MG63 (cell line): Measurements from ENCODE around the gene SEC11A. TPM values are rescaled to one million over a fixed set of nuclear protein-coding genes. Genes with fewer than 3 reads are reported as not detected.
"Not testable (repeated sequence)": the region's sequence is repeated elsewhere in the genome, so short reads cannot be mapped to it uniquely, and the experiment has no call there.

Experiments used
- DNase-seq: peaks from one replicate; pipeline ENCODE4 v3.0.0-alpha.2; 2020
- H3K27me3 ChIP-seq: fragments of 250-450 bp; sonication (Bioruptor Pico); 2 replicates; pipeline ENCODE4 v1.5.1; 2020; ENCODE audit warnings: mild to moderate bottlenecking, moderate library complexity
- H3K36me3 ChIP-seq: fragments of 250-450 bp; sonication (Bioruptor Pico); 2 replicates; pipeline ENCODE4 v1.5.1; 2020; ENCODE audit warnings: mild to moderate bottlenecking, moderate library complexity
- H3K4me3 ChIP-seq: fragments of 250-450 bp; sonication (Bioruptor Pico); 2 replicates; pipeline ENCODE4 v1.5.1; 2020; ENCODE audit warnings: mild to moderate bottlenecking, moderate library complexity
- H3K9me3 ChIP-seq: fragments of 250-450 bp; sonication (Bioruptor Pico); 2 replicates; pipeline ENCODE4 v1.5.1; 2020; ENCODE audit warnings: mild to moderate bottlenecking, moderate library complexity
- total RNA-seq: library from RNA; depleted of rRNA; stranded (reverse); fragments of >200 nt; shearing (Covaris generic); gene quantifications from 2 replicates; pipeline ENCODE4 v1.2.3, GENCODE V29; 2014; ENCODE audit warnings: low replicate concordance

Gene SEC11A
- total RNA-seq, 1 experiment from 2014 or later = 294 TPM

DNA sequence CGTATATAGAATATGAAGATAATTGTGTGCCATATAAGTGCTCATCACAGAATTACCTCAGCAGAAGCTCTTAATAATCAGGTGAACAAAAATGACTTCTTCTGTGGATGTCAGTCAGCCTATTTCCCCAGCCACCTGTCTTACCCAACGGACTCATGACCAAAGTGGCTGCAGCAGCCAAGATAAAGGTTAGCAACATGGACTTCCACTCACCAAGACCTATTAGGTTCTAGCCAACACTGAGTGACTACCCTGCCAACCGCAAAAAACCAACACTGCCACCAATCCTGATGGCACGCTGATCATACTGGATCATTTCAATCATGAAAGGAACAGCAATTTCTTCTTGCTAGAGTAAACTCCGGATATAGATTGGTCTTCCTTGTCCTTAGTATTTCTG, 12.1 kb downstream of the SEC11A start:
- no peak overlapping the region for H3K4me3 ChIP-seq
- H3K27me3 ChIP-seq = no peaks in the 10 kb centered on the region
- peaks cover 42% of the 10 kb centered on the region for H3K36me3 ChIP-seq
- no peak for DNase-seq
- H3K9me3 ChIP-seq = no peaks in the 10 kb centered on the region

DNA sequence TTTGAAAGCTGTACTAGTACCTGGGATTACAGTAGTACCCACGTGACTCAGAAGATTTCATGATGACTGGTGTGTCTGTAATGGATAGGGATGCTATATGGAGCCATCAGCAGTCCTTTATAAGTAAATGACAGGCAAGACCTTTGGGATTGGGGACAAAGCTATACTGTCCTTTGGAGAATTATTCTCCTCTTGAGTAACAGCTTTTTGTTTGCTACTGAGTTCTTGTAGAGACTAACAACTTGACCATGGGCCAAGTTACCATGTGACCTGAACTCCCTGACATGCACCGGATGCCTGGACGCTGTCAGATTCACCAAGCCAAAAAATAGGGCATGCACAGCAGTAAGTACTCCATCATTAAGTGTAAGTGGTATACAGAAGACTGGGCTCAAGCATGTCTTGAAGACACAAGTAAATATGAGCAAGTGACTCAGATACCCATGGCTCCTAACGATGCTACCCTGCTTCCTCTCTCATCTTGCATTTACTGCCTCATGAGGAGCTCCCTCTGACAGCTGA, 12.9 kb downstream of the SEC11A start:
- no peaks in the 10 kb centered on the region for H3K27me3 ChIP-seq
- peaks cover 35% of the 10 kb centered on the region for H3K36me3 ChIP-seq
- no peak overlapping the region for H3K4me3 ChIP-seq
- no peaks in the 10 kb centered on the region for H3K9me3 ChIP-seq
- DNase-seq = no peak

DNA sequence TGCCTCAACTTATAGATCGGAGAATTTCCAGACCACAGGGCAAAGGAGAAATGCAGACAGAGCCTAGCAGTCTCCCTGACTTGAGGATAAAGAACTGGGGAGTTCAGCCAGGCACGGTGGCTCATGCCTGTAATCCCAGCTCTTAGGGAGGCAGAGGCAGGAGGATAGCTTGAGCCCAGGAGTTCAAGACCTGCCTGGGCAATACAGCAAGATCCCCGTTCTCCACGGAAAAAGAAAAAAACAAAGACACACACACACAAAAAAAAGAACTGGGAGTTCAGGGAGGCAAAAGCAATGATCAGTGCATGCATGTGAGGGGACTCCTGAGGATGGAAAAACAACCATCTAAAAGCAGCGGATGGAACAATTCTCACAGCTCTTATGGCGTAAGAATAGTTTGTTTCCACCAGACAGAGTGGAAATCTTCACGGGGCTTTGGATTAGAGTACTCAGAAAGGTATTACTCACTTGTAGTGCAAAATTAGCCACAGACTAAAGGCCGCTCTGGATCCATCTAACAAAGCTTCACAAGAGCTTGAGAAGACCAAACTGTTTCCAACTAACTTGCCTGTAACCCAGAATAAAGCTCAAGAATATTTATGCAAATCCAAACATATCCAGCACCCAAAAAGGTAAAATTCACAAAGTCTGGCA, 16.3 kb downstream of the SEC11A start:
- Histone ChIP-seq H3K4me3 (no peak overlapping the region), H3K36me3 (peaks cover 18% of the 10 kb centered on the region), H3K27me3 (no peaks in the 10 kb centered on the region), H3K9me3 (no peaks in the 10 kb centered on the region)
- DNase-seq = no peak

DNA sequence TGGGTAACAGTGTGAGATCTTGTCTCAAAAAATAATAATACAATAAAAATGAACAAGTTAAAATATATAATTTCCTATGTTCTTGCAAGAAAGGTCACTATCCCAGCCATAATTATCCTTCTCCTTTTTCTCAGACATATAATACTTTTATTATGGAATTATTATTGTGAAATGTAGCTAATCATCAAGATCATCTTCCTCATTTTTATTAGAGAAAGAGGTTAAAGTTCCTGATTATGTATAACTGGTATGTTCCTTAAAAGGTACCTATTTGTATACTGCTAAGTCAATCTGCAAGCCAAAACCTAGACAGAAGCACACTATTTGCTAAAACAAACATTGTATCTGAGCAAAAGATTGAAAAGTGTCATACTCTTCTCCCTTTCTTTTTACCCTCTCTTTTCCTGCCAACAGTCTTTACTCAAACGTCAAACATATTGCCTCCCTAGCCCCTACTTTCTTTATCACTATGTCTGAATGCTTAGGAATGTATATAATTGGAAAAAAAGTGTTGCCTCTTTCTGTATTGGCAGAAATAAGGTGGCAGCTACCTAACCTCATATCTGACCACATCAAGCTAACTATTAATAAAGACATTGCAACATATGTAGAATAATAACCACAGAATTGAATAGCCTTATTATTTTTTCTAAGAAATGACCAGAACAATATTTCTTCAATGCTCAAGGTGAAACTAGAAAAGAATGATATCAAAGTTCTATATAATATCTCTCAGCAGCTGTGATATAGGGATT, 18.5 kb downstream of the SEC11A start:
- no peak for DNase-seq

DNA sequence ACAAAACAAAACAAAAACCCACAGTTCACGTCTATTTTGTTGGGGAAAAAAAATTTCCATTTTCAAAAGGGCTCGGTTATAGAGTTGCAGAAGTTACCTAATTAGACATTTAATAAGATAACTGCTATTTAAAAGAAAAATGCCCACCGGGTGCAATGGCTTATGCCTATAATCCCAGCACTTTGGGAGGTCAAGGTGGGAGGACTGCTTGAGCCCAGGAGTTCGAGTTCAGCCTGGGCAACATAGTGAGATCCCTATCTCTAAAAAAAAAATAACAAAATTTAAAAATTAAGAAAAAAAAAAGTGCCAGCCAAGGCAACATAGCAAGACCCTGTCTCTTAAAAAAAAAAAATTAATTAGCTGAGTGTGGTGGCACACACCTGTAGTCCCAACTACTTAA, 19.2 kb downstream of the SEC11A start:
- Histone ChIP-seq H3K9me3 (no peaks in the 10 kb centered on the region), H3K36me3 (peaks cover 14% of the 10 kb centered on the region), H3K4me3 (no peak overlapping the region), H3K27me3 (no peaks in the 10 kb centered on the region)
- no peak for DNase-seq

More for the DNA sequence above, 18.5 kb downstream of the SEC11A start:
- H3K9me3 ChIP-seq = no peaks in the 10 kb centered on the region
- H3K27me3 ChIP-seq = no peaks in the 10 kb centered on the region
- no peak overlapping the region for H3K4me3 ChIP-seq
- peaks cover 11% of the 10 kb centered on the region for H3K36me3 ChIP-seq

GRCh38 chr15:84690342-84690741, 25.6 kb downstream of the SEC11A start:
- H3K27me3 ChIP-seq = no peaks in the 10 kb centered on the region
- H3K36me3 ChIP-seq = peaks cover 64% of the 10 kb centered on the region

DNA sequence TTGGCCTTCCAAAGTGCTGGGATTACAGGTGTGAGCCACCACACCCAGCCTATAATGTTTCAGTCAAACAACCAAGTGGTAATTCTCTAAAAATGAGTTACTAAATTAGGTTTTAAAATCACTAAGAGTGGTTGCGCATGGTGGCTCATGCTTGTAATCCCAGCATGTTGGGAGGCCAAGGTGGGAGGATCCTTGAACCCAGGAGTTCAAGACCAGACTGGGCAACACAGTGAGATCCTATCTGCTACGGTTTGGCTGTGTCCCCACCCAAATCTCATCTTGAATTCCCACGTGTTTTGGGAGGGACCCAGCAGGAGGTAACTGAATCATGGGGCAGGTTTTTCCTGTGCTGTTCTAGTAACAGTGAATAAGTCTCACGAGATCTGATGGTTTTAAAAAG, 26.1 kb downstream of the SEC11A start:
- Histone ChIP-seq H3K36me3 (peaks cover 66% of the 10 kb centered on the region), H3K9me3 (no peaks in the 10 kb centered on the region), H3K27me3 (no peaks in the 10 kb centered on the region), H3K4me3 (no peak overlapping the region)
- DNase-seq = no peak

More at GRCh38 chr15:84690342-84690741, 25.6 kb downstream of the SEC11A start:
- no peak for DNase-seq
- Histone ChIP-seq H3K9me3 (no peaks in the 10 kb centered on the region), H3K4me3 (no peak overlapping the region)

GRCh38 chr15:84686446-84686845, 29.5 kb downstream of the SEC11A start:
- H3K36me3 ChIP-seq = peaks cover 82% of the 10 kb centered on the region
- not testable (repeated sequence) for H3K9me3 ChIP-seq, DNase-seq, H3K4me3 ChIP-seq, H3K27me3 ChIP-seq

GRCh38 chr15:84685304-84685703, 30.6 kb downstream of the SEC11A start:
- peaks cover 79% of the 10 kb centered on the region for H3K36me3 ChIP-seq
- H3K9me3 ChIP-seq = no peaks in the 10 kb centered on the region
- H3K4me3 ChIP-seq = no peak overlapping the region
- DNase-seq = peak; percentile 86
- H3K27me3 ChIP-seq = no peaks in the 10 kb centered on the region

GRCh38 chr15:84684092-84684491, 31.8 kb downstream of the SEC11A start:
- H3K4me3 ChIP-seq = no peak overlapping the region
- H3K36me3 ChIP-seq = peaks cover 79% of the 10 kb centered on the region
- no peaks in the 10 kb centered on the region for H3K27me3 ChIP-seq
- H3K9me3 ChIP-seq = no peaks in the 10 kb centered on the region
- DNase-seq = peak; percentile 39

DNA sequence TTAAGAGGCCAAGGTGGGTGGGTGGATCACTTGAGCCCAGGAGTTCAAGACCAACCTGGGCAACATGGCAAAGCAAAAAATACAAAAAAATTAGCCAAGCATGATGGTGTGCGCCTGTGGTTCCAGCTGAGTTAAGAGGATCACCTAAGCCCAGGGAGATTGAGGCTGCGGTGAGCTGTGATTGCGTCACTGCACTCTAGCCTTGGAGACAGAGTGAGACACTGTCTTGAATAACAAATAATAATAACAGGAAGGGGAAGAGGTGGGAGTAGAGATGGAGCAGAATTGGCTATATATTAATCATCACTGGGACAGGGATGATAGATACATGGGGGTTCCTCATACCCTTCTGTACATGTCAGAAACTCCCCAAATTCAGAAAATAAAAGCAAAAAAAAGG, 34.1 kb downstream of the SEC11A start:
- no peak for DNase-seq
- peaks cover 64% of the 10 kb centered on the region for H3K36me3 ChIP-seq

DNA sequence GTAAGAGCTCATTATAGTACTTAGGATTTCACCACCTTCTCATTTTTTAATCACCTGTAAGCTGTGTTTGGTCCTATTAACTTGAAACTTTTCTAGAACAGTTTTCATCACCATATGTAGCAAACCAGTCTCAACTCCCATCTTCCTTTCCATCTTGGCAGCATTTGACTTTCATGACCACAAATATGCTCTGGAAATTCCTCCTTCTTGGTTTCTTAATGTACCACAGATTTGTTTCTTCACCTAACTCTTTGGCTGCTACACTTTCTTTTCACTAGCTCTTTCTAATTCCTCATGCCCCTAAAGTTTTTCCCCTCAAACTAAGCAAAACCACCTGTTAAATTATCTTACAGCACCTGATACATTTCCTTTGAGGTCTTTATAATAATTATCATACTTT, 44.7 kb downstream of the SEC11A start:
- Histone ChIP-seq H3K9me3 (no peaks in the 10 kb centered on the region), H3K27me3 (no peaks in the 10 kb centered on the region), H3K4me3 (no peak overlapping the region), H3K36me3 (peaks cover 77% of the 10 kb centered on the region)
- DNase-seq = no peak

More for the DNA sequence above, 34.1 kb downstream of the SEC11A start:
- no peak overlapping the region for H3K4me3 ChIP-seq
- H3K27me3 ChIP-seq = no peaks in the 10 kb centered on the region
- H3K9me3 ChIP-seq = no peaks in the 10 kb centered on the region

- no peaks in the 10 kb centered on the region for H3K27me3 ChIP-seq
- peak; percentile 23 for DNase-seq
- peaks cover 80% of the 10 kb centered on the region for H3K36me3 ChIP-seq
- H3K4me3 ChIP-seq = no peak overlapping the region
- H3K9me3 ChIP-seq = no peaks in the 10 kb centered on the region
These were observed 46.2 kb downstream of the SEC11A start for GRCh38 chr15:84669726-84670125.

- no peak for DNase-seq
- H3K9me3 ChIP-seq = no peaks in the 10 kb centered on the region
- H3K4me3 ChIP-seq = no peak overlapping the region
- H3K27me3 ChIP-seq = no peaks in the 10 kb centered on the region
- H3K36me3 ChIP-seq = peaks cover 75% of the 10 kb centered on the region
These were observed 47.5 kb downstream of the SEC11A start for GRCh38 chr15:84668221-84668982.

DNA sequence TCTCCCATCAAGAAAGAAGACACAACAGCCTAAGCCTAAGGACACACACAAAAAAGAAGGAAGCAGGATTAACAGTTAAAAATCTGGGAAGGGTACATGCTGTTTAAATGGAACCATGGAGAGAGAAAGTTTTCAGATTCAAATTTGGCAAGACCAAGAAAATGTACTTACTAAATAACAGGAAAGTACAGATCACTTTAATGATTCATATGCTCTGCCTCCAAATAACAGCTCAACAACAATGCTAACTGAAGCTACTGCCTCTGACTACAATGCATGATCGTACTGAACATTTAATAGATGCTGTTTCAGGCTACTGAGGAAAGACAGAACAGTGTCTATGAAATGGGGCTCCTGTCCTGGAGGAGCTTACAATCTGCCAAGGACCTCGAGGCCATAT, 49.6 kb downstream of the SEC11A start:
- Histone ChIP-seq H3K36me3 (peaks cover 74% of the 10 kb centered on the region), H3K4me3 (no peak overlapping the region), H3K9me3 (no peaks in the 10 kb centered on the region), H3K27me3 (no peaks in the 10 kb centered on the region)
- DNase-seq = no peak

DNA sequence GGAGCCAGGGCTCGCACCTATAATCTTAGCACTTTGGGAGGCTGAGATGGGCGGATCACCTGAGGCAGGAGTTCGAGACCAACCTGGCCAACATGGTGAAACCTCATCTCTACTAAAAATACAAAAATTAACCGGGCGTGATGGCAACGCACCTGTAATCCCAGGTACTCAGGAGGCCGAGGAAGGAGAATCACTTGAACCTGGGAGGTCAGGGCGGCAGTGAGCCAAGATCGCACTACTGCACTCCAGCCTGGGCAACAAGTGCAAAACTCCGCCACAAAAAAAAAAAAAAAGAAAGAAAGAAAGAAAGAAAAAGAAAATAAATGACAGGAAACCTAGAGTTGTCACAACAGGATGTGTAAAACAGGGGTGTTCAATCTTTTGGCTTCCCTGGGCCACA, 54.9 kb downstream of the SEC11A start:
- peaks cover 47% of the 10 kb centered on the region for H3K36me3 ChIP-seq
- H3K4me3 ChIP-seq = no peak overlapping the region
- H3K9me3 ChIP-seq = no peaks in the 10 kb centered on the region
- DNase-seq = no peak
- no peaks in the 10 kb centered on the region for H3K27me3 ChIP-seq
